GM23338 (cell line): ENCODE results near the gene FNDC3A. TPM values are rescaled to one million over a fixed set of nuclear protein-coding genes. Genes with fewer than 3 reads are reported as not detected.

ENCODE experiments used
- ATAC-seq: fragments of 200-7000 bp; cut with Tn5 transposase; 3 replicates; pipeline ENCODE4 v1.9.1; 2020
- DNase-seq: peaks from one replicate; pipeline ENCODE4 v3.0.0-alpha.2; 2015; ENCODE audit warnings: low spot score
- H2AFZ ChIP-seq: fragments of 200-600 bp; sonication (generic); 2 replicates; pipeline ENCODE4 v1.8.0; 2016; ENCODE audit warnings: antibody characterized with exemption, mild to moderate bottlenecking, moderate library complexity
- H3F3A ChIP-seq: fragments of 200-600 bp; sonication (generic); replicated peaks from 2 replicates; pipeline ENCODE4 v1.8.0; 2017; ENCODE audit warnings: antibody characterized with exemption, mixed run types, low read depth
- H3K27ac ChIP-seq: fragments of 200-600 bp; sonication (generic); 2 replicates; pipeline ENCODE4 v1.6.1; 2016; ENCODE audit warnings: low read depth
- H3K27me3 ChIP-seq: fragments of 200-600 bp; sonication (generic); 2 replicates; pipeline ENCODE4 v1.8.0; 2016; ENCODE audit warnings: mild to moderate bottlenecking, mixed run types, moderate library complexity; ENCODE audit not compliant: insufficient read depth
- H3K36me3 ChIP-seq: fragments of 200-600 bp; sonication (generic); 2 replicates; pipeline ENCODE4 v1.8.0; 2016; ENCODE audit warnings: mild to moderate bottlenecking; ENCODE audit not compliant: insufficient read depth
- H3K4me1 ChIP-seq: fragments of 200-600 bp; sonication (generic); 2 replicates; pipeline ENCODE4 v1.8.0; 2016; ENCODE audit warnings: mild to moderate bottlenecking, moderate library complexity; ENCODE audit not compliant: insufficient read depth
- H3K4me2 ChIP-seq: fragments of 200-600 bp; sonication (generic); 2 replicates; pipeline ENCODE4 v1.7.1; 2017; ENCODE audit warnings: mixed run types
- H3K4me3 ChIP-seq: fragments of 200-600 bp; sonication (generic); 2 replicates; pipeline ENCODE4 v1.6.1; 2016; ENCODE audit warnings: mixed run types
- H3K79me2 ChIP-seq: fragments of 200-600 bp; sonication (generic); replicated peaks from 2 replicates; pipeline ENCODE4 v1.8.0; 2017; ENCODE audit warnings: mild to moderate bottlenecking; ENCODE audit not compliant: insufficient read depth
- H3K9me2 ChIP-seq: fragments of 200-600 bp; sonication (generic); 2 replicates; pipeline ENCODE4 v1.8.0; 2017; ENCODE audit not compliant: insufficient read depth
- H4K20me1 ChIP-seq: fragments of 200-600 bp; sonication (generic); replicated peaks from 2 replicates; pipeline ENCODE4 v1.8.0; 2017; ENCODE audit warnings: mild to moderate bottlenecking; ENCODE audit not compliant: insufficient read depth
- H3K27ac Mint-ChIP-seq: 2 replicates; pipeline ENCODE4 v1.8.0; 2020; ENCODE audit warnings: inconsistent platforms, mild to moderate bottlenecking, moderate library complexity, mixed read lengths
- H3K27me3 Mint-ChIP-seq: 3 replicates; pipeline ENCODE4 v1.8.0; 2022; ENCODE audit warnings: low read depth, mild to moderate bottlenecking, moderate library complexity, mixed read lengths, inconsistent platforms; ENCODE audit not compliant: insufficient read depth, poor library complexity
- H3K36me3 Mint-ChIP-seq: 3 replicates; pipeline ENCODE4 v1.8.0; 2021; ENCODE audit warnings: low read depth, mild to moderate bottlenecking, inconsistent platforms, moderate library complexity, mixed read lengths
- H3K4me1 Mint-ChIP-seq: 3 replicates; pipeline ENCODE4 v1.8.0; 2020; ENCODE audit warnings: mild to moderate bottlenecking, inconsistent platforms, mixed read lengths
- H3K4me3 Mint-ChIP-seq: 3 replicates; pipeline ENCODE4 v1.8.0; 2021; ENCODE audit warnings: moderate library complexity, mild to moderate bottlenecking, inconsistent platforms, mixed read lengths
- H3K9me3 Mint-ChIP-seq: 3 replicates; pipeline ENCODE4 v1.8.0; 2020; ENCODE audit warnings: moderate library complexity, mild to moderate bottlenecking, inconsistent platforms, mixed read lengths
- CREB1 ChIP-seq: fragments of 250-450 bp; sonication (Bioruptor Pico); IDR thresholded peaks from 2 replicates; pipeline ENCODE4 v1.5.0; 2020; ENCODE audit warnings: low read depth, mild to moderate bottlenecking, moderate library complexity
- CTCF ChIP-seq, 2 experiments: fragments of 200-600 bp in 1 of 2; sonication (generic) in 1 of 2; conservative IDR thresholded peaks; 2 replicates each; pipeline versions ENCODE4 v1.5.1 to v1.6.1; 2016 to 2017; ENCODE audit warnings: antibody characterized with exemption in 2 of 2, low read depth in 2 of 2, mild to moderate bottlenecking in 2 of 2, moderate library complexity in 1 of 2
- ETS1 ChIP-seq: IDR thresholded peaks from 2 replicates; pipeline ENCODE4 v1.6.1; 2016; ENCODE audit warnings: antibody characterized with exemption
- EZH2phosphoT487 ChIP-seq: fragments of 200-600 bp; sonication (generic); IDR thresholded peaks from one replicate; pipeline ENCODE4 v1.8.1; 2018; ENCODE audit warnings: antibody characterized with exemption; ENCODE audit not compliant: unreplicated experiment
- NANOG ChIP-seq: IDR thresholded peaks from 2 replicates; pipeline ENCODE4 v1.6.1; 2016; ENCODE audit warnings: antibody characterized with exemption, borderline replicate concordance
- POLR2AphosphoS5 ChIP-seq: IDR thresholded peaks from 2 replicates; pipeline ENCODE4 v1.6.1; 2016; ENCODE audit warnings: antibody characterized with exemption, low read depth
- REST ChIP-seq: IDR thresholded peaks from one replicate; pipeline ENCODE4 v1.6.1; 2018; ENCODE audit warnings: antibody characterized with exemption; ENCODE audit not compliant: unreplicated experiment
- ZNF114 ChIP-seq: fragments of 250-450 bp; sonication (Bioruptor Pico); IDR thresholded peaks from 2 replicates; pipeline ENCODE4 v1.5.0; 2020; ENCODE audit warnings: mild to moderate bottlenecking, moderate library complexity
- ZNF331 ChIP-seq: fragments of 250-450 bp; sonication (Bioruptor Pico); IDR thresholded peaks from 2 replicates; pipeline ENCODE4 v1.5.0; 2020; ENCODE audit warnings: low read depth, mild to moderate bottlenecking, moderate library complexity
- ZNF462 ChIP-seq: fragments of 250-450 bp; sonication (Bioruptor Pico); IDR thresholded peaks from 2 replicates; pipeline ENCODE4 v1.5.0; 2020; ENCODE audit warnings: mild to moderate bottlenecking, moderate library complexity
- polyA plus RNA-seq: library from polyadenylated mRNA; unstranded; fragments of >200 nt; fragmentation: Nextera tagmentation; extraction: Ambion mirVana; gene quantifications from 2 replicates; pipeline ENCODE4 v1.2.1, GENCODE V29; 2016
- total RNA-seq: library from RNA; depleted of rRNA; stranded (reverse); fragments of >200 nt; shearing (Covaris generic); gene quantifications from 2 replicates; pipeline ENCODE4 v1.2.3, GENCODE V29; 2014

Gene FNDC3A
- total and polyA plus RNA-seq, 2 experiments from 2014 or later = 10.3 to 31.1 TPM

- TF ChIP-seq REST (no peak), EZH2phosphoT487 (no peak), ZNF331 (CRISPR knock-in tag) (no peak), CTCF (conservative IDR thresholded peaks at IDR 0.05; ENCODE audit: low read depth in 2 of 2) (no peak), NANOG (no peak)
These were observed 70.3 kb downstream of the FNDC3A start (continued) for GRCh38 chr13:49046002-49046401.

GRCh38 chr13:49046519-49046918 lies 70.8 kb downstream of the FNDC3A start:
- H3K9me3 Mint-ChIP-seq = no peaks in the 10 kb centered on the region; the same call in 1 of the 3 replicates
- no peak for DNase-seq
- peaks cover 27% of the 10 kb centered on the region for H3K79me2 ChIP-seq
- TF ChIP-seq ETS1 (no peak), EZH2phosphoT487 (no peak), POLR2AphosphoS5 (no peak), ZNF331 (CRISPR knock-in tag) (no peak), CTCF (conservative IDR thresholded peaks at IDR 0.05; ENCODE audit: low read depth in 2 of 2) (no peak), CREB1 (CRISPR knock-in tag) (no peak), ZNF114 (CRISPR knock-in tag) (no peak), ZNF462 (no peak)

More at GRCh38 chr13:49046519-49046918, 70.8 kb downstream of the FNDC3A start:
- Histone ChIP-seq H3K9me2 (no peaks in the 10 kb centered on the region), H4K20me1 (no peaks in the 10 kb centered on the region), H3K4me1 (no peaks in the 10 kb centered on the region), H3K4me3 (no peak overlapping the region), H2AFZ (no peak overlapping the region), H3K4me2 (no peak overlapping the region), H3K27ac (no peak overlapping the region), H3K27me3 (no peaks in the 10 kb centered on the region), H3K36me3 (no peaks in the 10 kb centered on the region), H3F3A (no peaks in the 10 kb centered on the region)
- peaks cover 1% of the 10 kb centered on the region for H3K27me3 Mint-ChIP-seq
- peaks cover 4% of the 10 kb centered on the region; the same call in 2 of the 3 replicates for H3K36me3 Mint-ChIP-seq
- no peak overlapping the region for H3K4me3 Mint-ChIP-seq
- no peak for ATAC-seq
- H3K27ac Mint-ChIP-seq = no peak overlapping the region
- H3K4me1 Mint-ChIP-seq = no peaks in the 10 kb centered on the region; the same call in 2 of the 3 replicates
